HG03457 (cell line): ENCODE measurements around the gene CC2D1B.

Source experiments
- ATAC-seq: cut with Tn5 transposase; IDR thresholded peaks from one replicate; pipeline ENCODE4 v1.9.1; 2021; ENCODE audit warnings: moderate number of reproducible peaks; ENCODE audit not compliant: unreplicated experiment

Gene CC2D1B

GRCh38 chr1:52359676-52360594, 6.1 kb downstream of the CC2D1B start:
- no peak for ATAC-seq

DNA sequence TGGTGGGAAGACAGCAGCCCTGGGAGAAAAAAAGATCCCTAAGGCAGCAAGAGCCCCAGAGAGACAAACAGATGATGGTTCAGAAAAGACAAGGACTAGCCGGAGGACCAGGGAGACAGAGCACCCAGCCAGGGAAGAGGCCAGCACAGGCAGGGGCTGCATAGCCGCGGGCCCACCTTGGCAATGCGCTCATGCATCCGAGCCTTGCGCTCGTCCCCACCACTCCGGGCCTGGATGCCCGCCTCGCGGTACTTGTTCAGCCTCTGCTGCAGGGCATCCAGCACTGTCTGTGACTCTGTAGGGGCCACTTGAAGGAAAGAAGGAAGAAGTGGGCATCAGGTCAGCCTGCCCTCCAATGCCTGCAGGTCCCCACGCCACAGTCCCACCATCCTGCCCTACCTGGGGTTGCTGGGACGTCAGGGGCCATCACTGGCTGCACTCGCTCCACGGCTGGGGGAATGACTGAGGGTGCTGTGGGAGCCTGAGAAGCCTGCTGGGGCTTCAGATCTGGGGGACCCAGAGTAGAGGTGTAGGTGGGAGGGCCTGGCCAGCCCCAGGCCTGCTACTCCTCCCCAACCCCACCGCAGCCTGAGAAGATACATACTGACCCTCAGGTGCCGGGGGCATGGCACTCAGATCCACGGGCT, 7.0 kb downstream of the CC2D1B start:
- ATAC-seq: no peak

- no peak for ATAC-seq
Observed at GRCh38 chr1:52357397-52357796, 8.6 kb downstream of the CC2D1B start.

- no peak for ATAC-seq
Observed at GRCh38 chr1:52356818-52357355, 9.1 kb downstream of the CC2D1B start.

- ATAC-seq: no peak
Observed at GRCh38 chr1:52355847-52356505, 10.0 kb downstream of the CC2D1B start.

- no peak for ATAC-seq
Observed at GRCh38 chr1:52355436-52355835, 10.6 kb downstream of the CC2D1B start.

GRCh38 chr1:52352690-52353089, 13.3 kb downstream of the CC2D1B start:
- ATAC-seq: no peak

DNA sequence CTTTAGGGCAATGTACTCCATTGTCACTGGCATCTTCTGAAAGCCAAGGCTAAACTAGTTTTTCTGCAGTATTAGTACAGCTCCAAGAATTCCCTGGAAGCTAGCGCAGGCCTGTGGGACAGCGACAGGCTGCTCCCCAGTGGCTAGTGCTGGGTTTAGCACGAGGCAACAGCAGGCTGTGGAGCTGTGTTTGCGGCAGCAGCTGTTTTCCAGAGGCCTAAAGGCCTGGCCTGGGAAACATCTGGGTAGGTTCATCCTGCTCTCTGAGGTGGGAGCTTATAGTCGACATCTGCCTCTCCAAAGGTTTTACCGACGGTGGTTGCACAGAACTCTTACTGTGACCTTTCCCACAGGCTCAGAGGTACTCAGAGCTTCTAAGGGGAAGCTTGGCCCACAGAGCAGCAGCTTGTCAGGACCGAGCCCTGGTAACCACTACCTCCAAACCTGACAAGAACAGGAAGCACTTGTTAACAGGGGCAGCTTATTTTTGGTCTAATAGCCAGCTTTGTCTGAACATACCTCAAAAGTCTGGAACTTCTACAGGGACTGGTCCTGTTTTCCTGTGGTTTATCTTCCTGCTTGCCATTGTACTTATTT, 17.2 kb downstream of the CC2D1B start:
- no peak for ATAC-seq

GRCh38 chr1:52346653-52347052, 19.4 kb downstream of the CC2D1B start:
- no peak for ATAC-seq

DNA sequence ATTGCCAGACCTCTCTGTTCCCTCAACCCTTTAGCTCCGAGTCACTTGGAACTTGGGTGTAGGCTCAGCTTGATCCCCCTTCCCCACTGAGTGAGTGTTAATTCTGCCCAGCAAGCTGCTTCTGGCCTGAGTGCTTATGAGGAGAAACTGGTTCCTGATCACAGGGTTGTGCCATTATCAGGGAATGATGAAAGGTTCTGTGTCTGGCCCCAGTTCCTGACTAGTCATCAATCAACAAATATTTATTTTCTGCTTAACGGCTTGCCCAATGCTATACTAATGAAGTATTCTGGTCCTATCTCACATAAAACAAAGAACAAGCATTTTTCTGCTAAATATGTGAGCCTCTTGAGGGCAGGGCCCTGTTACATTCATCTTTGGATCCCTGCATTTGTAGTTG, 20.8 kb downstream of the CC2D1B start:
- ATAC-seq: no peak

GRCh38 chr1:52343979-52344378, 22.0 kb downstream of the CC2D1B start:
- ATAC-seq: no peak

GRCh38 chr1:52341655-52342260, 24.2 kb downstream of the CC2D1B start:
- ATAC-seq: no peak

- ATAC-seq: no peak
Observed at GRCh38 chr1:52337439-52337838, 28.6 kb downstream of the CC2D1B start.

- ATAC-seq: no peak
Observed at GRCh38 chr1:52334906-52335528, 31.0 kb downstream of the CC2D1B start.

DNA sequence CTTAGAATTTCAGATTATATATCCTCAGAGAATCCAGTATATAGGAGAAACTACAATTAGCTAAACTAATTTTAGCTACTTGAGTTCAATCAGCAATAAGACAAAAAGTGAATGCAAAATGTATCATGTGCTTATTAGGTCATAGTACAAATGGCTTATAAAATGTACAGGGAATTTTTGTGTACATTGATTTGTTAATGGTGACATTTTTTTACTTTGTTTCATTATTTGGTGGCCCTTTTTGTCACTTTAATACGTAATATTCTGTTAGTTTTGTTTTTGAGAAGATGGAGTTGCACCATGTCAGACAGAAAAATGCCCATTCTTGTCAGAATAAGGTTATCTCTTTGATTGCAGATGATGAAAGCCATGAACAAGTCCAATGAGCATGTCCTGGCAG, 33.6 kb downstream of the CC2D1B start:
- no peak for ATAC-seq

DNA sequence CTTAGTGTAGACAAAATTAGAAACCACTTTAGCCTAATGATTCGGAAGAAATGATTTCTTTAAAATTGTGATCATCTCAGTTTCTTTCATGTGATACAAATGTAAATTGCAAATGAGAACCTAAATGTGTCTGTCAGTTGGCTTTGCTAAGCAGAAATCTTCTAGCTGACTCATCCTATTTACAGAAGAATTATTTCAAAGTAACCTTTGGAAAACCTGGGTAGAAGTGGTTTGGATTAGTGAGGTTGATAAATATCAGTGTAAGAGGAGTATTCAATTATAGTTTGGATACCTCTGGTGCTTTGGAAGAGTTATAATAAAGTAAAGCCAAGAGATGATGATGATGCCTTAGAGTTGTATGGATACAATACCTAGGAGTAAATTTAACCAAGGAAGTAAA, 37.4 kb downstream of the CC2D1B start:
- no peak for ATAC-seq

- ATAC-seq: no peak
Observed at GRCh38 chr1:52325786-52326185, 40.2 kb downstream of the CC2D1B start.

DNA sequence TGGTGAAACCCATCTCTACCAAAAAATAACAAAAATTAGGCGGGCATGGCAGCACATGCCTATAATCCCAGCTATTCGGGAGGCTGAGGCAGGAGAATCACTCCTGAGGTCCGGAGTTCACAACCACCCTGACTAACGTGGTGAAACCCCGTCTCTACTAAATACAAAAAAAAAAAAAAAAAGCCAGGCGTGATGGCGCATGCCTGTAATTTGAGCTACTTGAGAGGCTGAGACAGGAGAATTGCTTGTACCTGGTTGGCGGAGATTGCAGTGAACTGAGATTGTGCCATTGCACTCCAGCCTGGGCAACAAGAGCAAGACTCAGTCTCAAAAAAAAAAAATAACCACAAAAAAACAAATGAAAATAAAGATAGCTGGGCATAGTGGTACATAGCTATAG, 42.3 kb downstream of the CC2D1B start:
- no peak for ATAC-seq

DNA sequence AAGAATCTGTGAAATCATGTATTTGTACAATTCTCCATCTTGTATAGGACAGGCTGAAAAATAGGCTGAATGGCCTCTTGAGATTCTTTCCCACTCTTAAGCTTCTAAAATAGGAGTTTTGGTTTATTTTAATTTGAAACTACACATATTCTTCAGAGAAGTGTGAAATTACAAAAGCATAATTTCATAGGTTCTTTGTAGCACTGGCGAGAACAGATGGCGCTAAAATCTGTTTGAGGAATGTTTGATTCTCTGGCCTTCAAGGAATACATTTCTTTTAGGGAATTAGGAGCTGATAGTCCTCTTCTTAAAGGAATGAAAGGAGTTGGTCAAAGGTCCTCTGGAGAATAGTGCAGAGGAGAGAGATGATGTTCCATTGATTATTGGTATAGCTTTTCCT, 44.9 kb downstream of the CC2D1B start:
- ATAC-seq: no peak
